ENCODE measurements around the gene AFF1.
"Not testable (repeated sequence)": the region's sequence is repeated elsewhere in the genome, so short reads cannot be mapped to it uniquely, and the experiment has no call there.

Gene AFF1

DNA sequence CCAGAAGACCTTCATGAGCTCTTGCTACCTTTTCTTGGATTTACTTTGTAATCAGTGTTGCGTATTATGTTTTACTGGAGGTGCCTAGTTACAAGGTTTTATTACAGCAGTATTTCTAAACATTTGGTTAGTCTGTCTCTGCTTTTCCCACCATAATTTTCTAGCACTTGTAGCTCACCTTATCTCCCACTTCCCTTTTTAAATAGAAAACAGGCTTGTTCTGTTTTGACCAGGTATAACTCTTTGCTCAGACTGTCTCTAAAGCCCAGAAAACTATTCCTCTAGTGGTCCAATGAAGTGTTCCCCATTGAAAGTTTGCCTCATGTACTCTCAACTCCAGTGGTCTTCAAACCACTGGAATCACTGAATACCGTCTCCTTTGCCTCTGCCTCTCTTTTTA, 43.9 kb downstream of the AFF1 start:
- H3K4me3 ChIP-seq (ENCODE audit: low read depth, low read length) = no peak overlapping the region
- DNase-seq (ENCODE audit: low read depth) = no peak
- TF ChIP-seq, protein P1, sequence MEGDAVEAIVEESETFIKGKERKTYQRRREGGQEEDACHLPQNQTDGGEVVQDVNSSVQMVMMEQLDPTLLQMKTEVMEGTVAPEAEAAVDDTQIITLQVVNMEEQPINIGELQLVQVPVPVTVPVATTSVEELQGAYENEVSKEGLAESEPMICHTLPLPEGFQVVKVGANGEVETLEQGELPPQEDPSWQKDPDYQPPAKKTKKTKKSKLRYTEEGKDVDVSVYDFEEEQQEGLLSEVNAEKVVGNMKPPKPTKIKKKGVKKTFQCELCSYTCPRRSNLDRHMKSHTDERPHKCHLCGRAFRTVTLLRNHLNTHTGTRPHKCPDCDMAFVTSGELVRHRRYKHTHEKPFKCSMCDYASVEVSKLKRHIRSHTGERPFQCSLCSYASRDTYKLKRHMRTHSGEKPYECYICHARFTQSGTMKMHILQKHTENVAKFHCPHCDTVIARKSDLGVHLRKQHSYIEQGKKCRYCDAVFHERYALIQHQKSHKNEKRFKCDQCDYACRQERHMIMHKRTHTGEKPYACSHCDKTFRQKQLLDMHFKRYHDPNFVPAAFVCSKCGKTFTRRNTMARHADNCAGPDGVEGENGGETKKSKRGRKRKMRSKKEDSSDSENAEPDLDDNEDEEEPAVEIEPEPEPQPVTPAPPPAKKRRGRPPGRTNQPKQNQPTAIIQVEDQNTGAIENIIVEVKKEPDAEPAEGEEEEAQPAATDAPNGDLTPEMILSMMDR (IDR thresholded peaks at IDR 0.05; ENCODE audit: insufficient read depth, low read depth, low read length, missing control alignments) = no peak

DNA sequence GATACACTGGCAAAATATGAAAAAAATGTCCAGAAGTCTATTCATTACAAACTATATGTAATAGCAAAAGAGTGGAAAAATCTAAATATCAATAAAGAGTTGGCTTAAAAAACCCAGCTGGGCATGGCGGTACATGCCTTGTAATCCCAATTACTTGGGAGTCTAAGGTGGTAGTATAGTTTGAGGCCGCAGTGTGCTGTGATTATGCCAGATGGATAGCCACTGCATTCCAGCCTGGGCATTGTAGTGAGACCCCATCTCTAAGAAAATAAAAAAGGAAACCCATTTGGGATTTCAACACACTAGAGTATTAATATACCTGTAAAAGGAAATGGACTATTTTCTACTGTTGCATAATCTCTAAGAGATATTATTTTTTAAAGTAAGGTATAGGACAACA, 45.4 kb downstream of the AFF1 start:
- no peak for DNase-seq (ENCODE audit: low read depth)
- no peak overlapping the region for H3K4me3 ChIP-seq (ENCODE audit: low read depth, low read length)
- TF ChIP-seq, protein P1 (IDR thresholded peaks at IDR 0.05; ENCODE audit: insufficient read depth, low read depth, low read length, missing control alignments) = no peak

DNA sequence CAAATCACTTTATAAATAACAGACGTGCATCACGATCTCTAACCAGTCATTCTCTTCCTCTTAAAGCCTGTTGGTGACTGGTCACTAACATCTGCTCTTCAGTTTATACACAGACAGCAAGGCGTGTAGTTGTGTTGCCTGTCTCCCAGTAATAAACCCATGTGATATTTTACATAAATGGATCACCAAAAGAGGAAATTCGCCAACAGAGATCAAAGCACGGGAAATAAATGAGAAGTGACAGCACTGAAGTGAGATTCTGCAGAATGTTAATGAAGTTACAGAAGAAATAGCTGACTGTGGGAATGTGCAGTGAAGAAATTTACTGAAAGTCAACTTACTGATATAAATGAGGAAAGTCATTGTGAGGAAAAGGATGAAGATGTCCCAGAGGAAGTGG, 47.0 kb downstream of the AFF1 start:
- TF ChIP-seq, protein P1 (IDR thresholded peaks at IDR 0.05; ENCODE audit: insufficient read depth, low read depth, low read length, missing control alignments) = no peak
- DNase-seq (ENCODE audit: low read depth) = no peak
- H3K4me3 ChIP-seq (ENCODE audit: low read depth, low read length) = no peak overlapping the region

DNA sequence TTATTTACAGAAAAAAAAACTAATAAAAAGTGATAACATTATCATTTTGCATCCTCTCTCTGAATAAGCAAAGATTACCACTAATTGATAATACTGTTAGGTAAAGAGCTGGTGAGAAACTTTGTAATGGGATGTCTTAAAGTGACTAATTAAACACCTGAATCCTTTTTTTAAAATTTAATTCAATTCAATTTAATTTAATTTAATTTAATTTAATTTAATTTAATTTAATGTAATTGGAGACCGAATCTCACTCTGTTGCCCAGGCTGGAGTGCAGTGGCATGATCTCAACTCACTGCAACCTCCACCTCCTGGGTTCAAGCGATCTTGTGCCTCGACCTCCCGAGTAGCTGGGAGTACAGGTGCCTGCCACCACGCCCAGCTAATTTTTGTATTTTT, 51.0 kb downstream of the AFF1 start:
- H3K4me3 ChIP-seq (ENCODE audit: low read depth, low read length); DNase-seq (ENCODE audit: low read depth): not testable (repeated sequence)

DNA sequence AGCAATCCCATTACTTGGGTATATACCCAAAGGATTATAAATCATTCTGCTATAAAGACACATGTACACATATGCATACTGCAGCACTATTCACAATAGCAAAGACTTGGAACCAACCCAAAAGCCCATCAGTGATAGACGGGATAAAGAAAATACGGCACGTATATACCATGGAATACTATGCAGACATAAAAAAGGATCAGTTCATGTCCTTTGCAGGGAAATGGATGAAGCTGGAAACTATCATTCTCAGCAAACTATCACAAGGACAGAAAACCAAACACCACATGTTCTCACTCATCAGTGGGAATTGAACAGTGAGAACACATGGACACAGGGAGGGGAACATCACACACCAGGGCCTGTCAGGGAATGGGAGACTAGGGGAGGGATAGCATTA, 54.8 kb downstream of the AFF1 start:
- not testable (repeated sequence) for H3K4me3 ChIP-seq (ENCODE audit: low read depth, low read length); DNase-seq (ENCODE audit: low read depth)

DNA sequence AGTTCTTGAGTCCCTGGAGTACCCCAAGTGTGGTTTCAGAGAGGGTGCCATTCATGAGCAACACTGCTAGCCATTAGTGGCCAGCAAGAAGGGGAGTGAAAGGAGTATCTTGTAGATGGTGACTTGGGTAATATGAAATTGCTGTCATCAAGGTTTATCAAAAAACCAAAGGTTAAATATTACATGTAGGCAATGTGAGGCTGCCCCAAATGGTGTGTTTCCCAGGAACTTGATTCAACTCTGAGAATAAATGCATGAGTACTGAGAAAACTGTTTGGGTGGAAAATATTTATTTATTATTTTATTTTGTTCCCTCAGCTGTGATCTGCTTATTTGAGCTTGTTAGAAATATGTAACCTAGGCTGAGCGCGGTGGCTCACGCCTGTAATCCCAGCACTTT, 55.7 kb downstream of the AFF1 start:
- DNase-seq (ENCODE audit: low read depth) = no peak
- H3K4me3 ChIP-seq (ENCODE audit: low read depth, low read length) = no peak overlapping the region
- TF ChIP-seq, protein P1 (IDR thresholded peaks at IDR 0.05; ENCODE audit: insufficient read depth, low read depth, low read length, missing control alignments) = no peak

DNA sequence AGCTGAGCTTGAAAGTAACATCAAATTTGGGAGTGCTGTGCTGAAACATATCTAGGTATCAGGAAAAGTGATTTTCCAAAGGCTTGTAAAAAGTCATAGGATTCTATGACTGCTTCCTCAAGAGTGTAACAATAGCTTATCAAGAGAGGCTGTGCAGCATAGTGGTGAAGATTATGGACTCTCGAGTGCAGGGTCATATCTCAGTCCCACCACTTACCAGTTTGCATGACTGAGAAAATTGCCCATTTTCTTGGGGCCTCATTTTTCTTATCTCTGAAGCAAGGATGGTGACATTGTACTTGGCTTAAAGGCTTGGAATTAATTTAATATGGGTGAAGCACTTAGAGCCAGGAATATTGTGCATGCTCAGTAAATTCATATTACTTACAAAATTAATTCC, 57.2 kb downstream of the AFF1 start:
- TF ChIP-seq, protein P1 (IDR thresholded peaks at IDR 0.05; ENCODE audit: insufficient read depth, low read depth, low read length, missing control alignments) = no peak
- DNase-seq (ENCODE audit: low read depth) = no peak
- no peak overlapping the region for H3K4me3 ChIP-seq (ENCODE audit: low read depth, low read length)

DNA sequence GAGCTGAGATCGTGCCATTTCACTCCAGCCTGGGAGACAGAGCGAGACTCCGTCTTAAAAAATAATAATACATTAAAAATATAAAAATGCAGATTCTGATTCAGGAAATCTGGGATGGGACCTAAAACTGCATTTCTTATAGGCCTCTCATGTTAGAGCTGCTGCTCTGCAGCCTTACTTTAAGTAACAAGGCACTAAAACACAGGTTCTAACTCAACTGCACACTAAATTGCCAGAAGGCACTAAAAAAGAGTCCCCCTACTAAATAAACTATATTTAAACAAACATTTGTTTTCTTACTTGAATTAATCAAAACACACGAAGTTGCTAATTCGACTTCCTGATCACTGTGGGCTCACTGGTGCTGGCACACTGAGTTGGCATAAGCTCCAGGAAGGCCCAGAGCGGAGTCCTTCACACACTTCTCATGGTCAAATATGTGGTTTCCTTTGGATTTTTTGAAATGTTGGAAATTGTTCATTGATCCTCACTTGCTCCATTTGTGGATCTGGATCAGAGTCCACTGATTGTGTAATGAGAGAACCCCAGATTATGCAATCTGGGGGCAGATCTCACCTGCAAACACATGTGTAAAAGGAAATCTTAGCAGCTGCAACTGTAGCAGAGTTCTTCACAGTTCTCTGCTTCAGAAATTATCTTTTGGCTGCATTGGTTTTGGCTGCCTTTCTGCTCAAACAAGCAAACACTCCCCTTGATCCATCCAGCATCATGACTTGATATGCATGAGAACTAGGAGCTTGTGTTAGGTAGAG, 59.3 kb downstream of the AFF1 start:
- no peak for DNase-seq (ENCODE audit: low read depth)
- TF ChIP-seq, protein P1 (IDR thresholded peaks at IDR 0.05; ENCODE audit: insufficient read depth, low read depth, low read length, missing control alignments) = no peak
- no peak overlapping the region for H3K4me3 ChIP-seq (ENCODE audit: low read depth, low read length)

Measured in GM12865 (cell line).